ENCODE results near the gene SOX14. TPM values are rescaled to one million over a fixed set of nuclear protein-coding genes. Genes with fewer than 3 reads are reported as not detected.
A peak's percentile ranks its signal among the peaks of the same experiment; 100 is the strongest.

The SOX14 gene
- total RNA-seq, 2 donors from 2014 or later: 0.13 TPM; not detected in 1

DNA sequence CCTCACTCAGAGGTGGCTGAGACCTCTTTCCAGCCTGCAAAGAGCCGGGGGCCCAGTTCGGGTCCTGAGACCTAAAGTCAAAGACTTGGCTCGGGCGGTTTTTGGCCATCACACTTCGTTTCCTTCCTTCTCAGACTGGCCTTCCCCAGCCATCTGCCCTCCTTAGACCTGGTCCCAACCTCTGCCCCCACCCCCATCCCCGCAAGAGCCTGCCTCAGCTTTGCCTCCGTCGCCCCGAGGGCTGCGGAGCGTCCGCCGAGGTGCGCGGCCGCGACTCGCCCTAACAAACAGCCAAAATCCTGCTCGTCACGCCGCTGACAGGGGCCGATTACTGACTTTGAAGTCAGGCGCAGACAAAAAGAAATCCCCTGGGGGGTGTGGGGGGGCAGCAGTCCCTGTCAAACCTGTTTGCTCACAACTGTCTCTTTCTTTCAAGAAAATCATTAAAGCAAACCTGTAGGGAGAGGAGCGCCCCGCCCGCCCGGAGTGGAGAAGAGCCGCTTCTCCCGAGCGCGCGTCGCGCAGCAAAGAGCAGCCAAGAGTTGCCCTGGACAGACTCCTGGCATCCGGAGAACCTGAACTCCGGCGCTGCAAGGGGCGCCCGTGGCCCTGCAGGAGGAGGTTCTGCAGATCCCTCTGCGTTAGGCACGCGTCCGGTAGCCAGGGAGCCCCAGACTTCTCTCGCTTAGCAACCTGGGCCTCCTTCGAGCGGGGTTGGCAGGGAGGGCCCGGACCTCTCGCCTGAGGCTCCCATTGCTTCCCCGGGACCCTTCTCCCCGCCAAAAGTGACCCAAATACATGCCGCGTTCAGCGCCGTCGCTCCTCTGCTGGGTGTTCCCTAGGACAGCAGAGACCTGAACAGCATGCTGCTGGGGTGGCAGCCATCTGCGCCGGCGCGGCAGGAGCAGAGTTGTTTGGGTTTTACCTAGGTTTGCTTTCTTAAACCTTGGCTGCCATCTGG lies 4.5 kb downstream of the SOX14 start:
- H3K4me1 Mint-ChIP-seq: peaks cover 52% of the 10 kb centered on the region
- Histone ChIP-seq H3K4me3 (ENCODE audit: low read length) (peak overlapping the region; percentile 69), H3K36me3 (ENCODE audit: control insufficient read depth, insufficient read depth, low read length) (no peaks in the 10 kb centered on the region), H3K27me3 (ENCODE audit: control insufficient read depth, insufficient read depth, low read length, poor library complexity, severe bottlenecking) (peaks cover 100% of the 10 kb centered on the region), H3K27ac (ENCODE audit: low read depth, low read length) (no peak overlapping the region), H3K9ac (ENCODE audit: extremely low read depth, low read length, poor library complexity, severe bottlenecking) (no peak overlapping the region), H3K4me1 (ENCODE audit: control insufficient read depth, insufficient read depth, low read length) (peaks cover 28% of the 10 kb centered on the region), H3K9me3 (ENCODE audit: control insufficient read depth, low read length) (no peaks in the 10 kb centered on the region)
- peak overlapping the region; percentile 32 for H3K4me3 Mint-ChIP-seq
- 2 to 7% methylated on average over 20 to 59 of the region's 59 CpGs for WGBS, 2 experiments (ENCODE audit: insufficient coverage in 1 of 2, insufficient read length in 1 of 2)
- H3K36me3 Mint-ChIP-seq (ENCODE audit: low read depth): no peaks in the 10 kb centered on the region
- no peak overlapping the region for H3K27ac Mint-ChIP-seq
- TF ChIP-seq CTCF (conservative IDR thresholded peaks at IDR 0.05): no peak
- peaks cover 100% of the 10 kb centered on the region for H3K27me3 Mint-ChIP-seq (ENCODE audit: insufficient read depth)
- H3K9me3 Mint-ChIP-seq: no peaks in the 10 kb centered on the region
- DNase-seq: peak; percentile 86

DNA sequence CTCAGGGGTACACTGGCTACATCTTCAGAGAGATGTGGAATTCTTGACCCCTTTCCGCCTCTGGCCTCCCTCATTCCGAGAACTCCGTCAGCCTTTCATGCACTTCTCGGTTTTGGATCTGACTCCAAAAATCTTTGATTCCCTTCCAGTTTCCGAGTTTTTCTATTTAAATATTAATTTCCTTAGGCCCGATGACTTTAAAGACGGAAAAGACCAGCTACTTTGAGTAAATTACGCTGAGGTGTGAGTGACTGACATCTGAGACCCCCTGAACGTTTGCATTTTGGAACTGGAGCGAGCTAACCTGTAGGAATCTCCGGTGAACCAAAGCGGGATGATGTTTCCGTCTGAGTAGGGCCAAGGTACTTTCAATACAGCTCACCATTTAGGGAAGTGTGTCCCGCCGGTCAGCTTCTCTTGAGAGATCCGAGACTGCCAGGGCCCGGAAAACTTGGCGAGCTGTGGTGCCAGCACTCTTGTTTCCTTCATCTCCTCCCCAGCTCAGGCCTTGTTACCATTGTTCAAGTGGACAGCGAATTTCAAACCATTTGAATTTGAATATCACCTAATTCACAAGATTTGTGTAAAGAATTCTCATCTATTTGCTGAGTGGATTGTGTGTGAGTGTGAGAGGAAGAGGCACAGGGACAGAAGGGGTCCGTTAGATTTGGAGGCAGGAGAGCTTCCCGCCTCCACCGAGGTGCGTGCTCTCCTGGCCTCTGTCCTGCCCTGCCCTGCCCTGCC lies 5.4 kb downstream of the SOX14 start:
- Histone ChIP-seq H3K36me3 (ENCODE audit: control insufficient read depth, insufficient read depth, low read length) (no peaks in the 10 kb centered on the region), H3K4me3 (ENCODE audit: low read length) (peak overlapping the region; percentile 33), H3K9me3 (ENCODE audit: control insufficient read depth, low read length) (no peaks in the 10 kb centered on the region), H3K27me3 (ENCODE audit: control insufficient read depth, insufficient read depth, low read length, poor library complexity, severe bottlenecking) (peaks cover 100% of the 10 kb centered on the region), H3K27ac (ENCODE audit: low read depth, low read length) (no peak overlapping the region), H3K4me1 (ENCODE audit: control insufficient read depth, insufficient read depth, low read length) (peaks cover 28% of the 10 kb centered on the region), H3K9ac (ENCODE audit: extremely low read depth, low read length, poor library complexity, severe bottlenecking) (no peak overlapping the region)
- H3K27ac Mint-ChIP-seq: no peak overlapping the region
- WGBS, 2 experiments (ENCODE audit: insufficient coverage in 1 of 2, insufficient read length in 1 of 2): 12 to 17% methylated on average over 19 to 23 of the region's 23 CpGs
- peaks cover 100% of the 10 kb centered on the region for H3K27me3 Mint-ChIP-seq (ENCODE audit: insufficient read depth)
- H3K4me3 Mint-ChIP-seq: peak overlapping the region; percentile 32
- no peaks in the 10 kb centered on the region for H3K9me3 Mint-ChIP-seq
- TF ChIP-seq CTCF (conservative IDR thresholded peaks at IDR 0.05): no peak
- peak; percentile 61 for DNase-seq
- H3K4me1 Mint-ChIP-seq: peaks cover 52% of the 10 kb centered on the region
- H3K36me3 Mint-ChIP-seq (ENCODE audit: low read depth): no peaks in the 10 kb centered on the region

DNA sequence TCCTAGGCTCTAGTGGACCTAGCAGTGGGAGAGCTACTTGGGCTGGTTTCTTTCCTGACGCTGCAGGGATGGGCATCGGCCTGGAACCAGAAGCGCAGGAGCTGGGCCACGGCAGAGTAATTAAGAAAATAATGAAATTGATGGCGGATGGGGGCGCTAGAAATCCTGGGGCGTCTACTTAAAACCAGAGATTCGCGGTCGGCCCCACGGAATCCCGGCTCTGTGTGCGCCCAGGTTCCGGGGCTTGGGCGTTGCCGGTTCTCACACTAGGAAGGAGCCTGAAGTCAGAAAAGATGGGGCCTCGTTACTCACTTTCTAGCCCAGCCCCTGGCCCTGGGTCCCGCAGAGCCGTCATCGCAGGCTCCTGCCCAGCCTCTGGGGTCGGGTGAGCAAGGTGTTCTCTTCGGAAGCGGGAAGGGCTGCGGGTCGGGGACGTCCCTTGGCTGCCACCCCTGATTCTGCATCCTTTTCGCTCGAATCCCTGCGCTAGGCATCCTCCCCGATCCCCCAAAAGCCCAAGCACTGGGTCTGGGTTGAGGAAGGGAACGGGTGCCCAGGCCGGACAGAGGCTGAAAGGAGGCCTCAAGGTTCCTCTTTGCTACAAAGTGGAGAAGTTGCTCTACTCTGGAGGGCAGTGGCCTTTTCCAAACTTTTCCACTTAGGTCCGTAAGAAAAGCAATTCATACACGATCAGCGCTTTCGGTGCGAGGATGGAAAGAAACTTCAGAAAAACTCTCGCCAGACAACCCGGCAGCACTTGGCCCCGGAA lies 6.1 kb downstream of the SOX14 start:
- no peak overlapping the region for H3K27ac Mint-ChIP-seq
- peak overlapping the region; percentile 32 for H3K4me3 Mint-ChIP-seq
- H3K27me3 ChIP-seq (ENCODE audit: control insufficient read depth, insufficient read depth, low read length, poor library complexity, severe bottlenecking): peaks cover 100% of the 10 kb centered on the region
- DNase-seq: peak; percentile 70
- TF ChIP-seq CTCF (conservative IDR thresholded peaks at IDR 0.05): peak; percentile 16
- no peak overlapping the region for H3K9ac ChIP-seq (ENCODE audit: extremely low read depth, low read length, poor library complexity, severe bottlenecking)
- H3K4me1 Mint-ChIP-seq: peaks cover 48% of the 10 kb centered on the region
- no peaks in the 10 kb centered on the region for H3K36me3 Mint-ChIP-seq (ENCODE audit: low read depth)
- H3K9me3 ChIP-seq (ENCODE audit: control insufficient read depth, low read length): no peaks in the 10 kb centered on the region
- H3K4me1 ChIP-seq (ENCODE audit: control insufficient read depth, insufficient read depth, low read length): peaks cover 28% of the 10 kb centered on the region
- H3K9me3 Mint-ChIP-seq: no peaks in the 10 kb centered on the region
- no peak overlapping the region for H3K27ac ChIP-seq (ENCODE audit: low read depth, low read length)
- 5 to 9% methylated on average over 23 to 40 of the region's 40 CpGs for WGBS, 2 experiments (ENCODE audit: insufficient coverage in 1 of 2, insufficient read length in 1 of 2)
- no peaks in the 10 kb centered on the region for H3K36me3 ChIP-seq (ENCODE audit: control insufficient read depth, insufficient read depth, low read length)
- H3K4me3 ChIP-seq (ENCODE audit: low read length): no peak overlapping the region
- peaks cover 100% of the 10 kb centered on the region for H3K27me3 Mint-ChIP-seq (ENCODE audit: insufficient read depth)
